Measurements from ENCODE around the gene INHA. TPM values are rescaled to one million over a fixed set of nuclear protein-coding genes. Genes with fewer than 3 reads are reported as not detected.

INHA gene
- total and polyA plus RNA-seq, 2 experiments from 2014 or later = 3.3 to 8.1 TPM

DNA sequence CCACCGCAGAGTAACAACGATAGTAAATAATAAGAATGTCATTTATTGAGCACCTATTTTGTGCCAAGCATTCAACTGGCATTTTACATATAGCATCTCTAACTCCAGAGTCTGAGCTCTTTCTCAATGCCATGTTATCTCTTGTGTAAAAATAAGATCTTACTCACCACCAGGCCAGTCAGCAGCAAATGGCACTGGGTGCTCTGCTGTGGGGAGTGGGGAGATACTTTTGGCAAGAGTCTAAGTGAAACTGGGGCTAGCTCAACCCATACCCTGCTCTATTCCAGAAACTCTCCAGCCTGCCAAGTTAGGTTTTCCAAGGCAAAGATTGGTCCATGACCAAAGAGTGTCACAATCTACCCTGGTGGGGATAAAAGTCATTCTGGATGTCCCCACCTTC, 50.4 kb downstream of the INHA start:
- no peaks in the 10 kb centered on the region for H3K4me1 ChIP-seq (ENCODE audit: insufficient read depth)
- H3K4me3 ChIP-seq = no peak overlapping the region
- no peak overlapping the region for H2AFZ ChIP-seq
- no peaks in the 10 kb centered on the region for H3K36me3 ChIP-seq (replicated peaks; ENCODE audit: insufficient read depth, low read depth)
- H3K79me2 ChIP-seq = no peaks in the 10 kb centered on the region
- WGBS (ENCODE audit: low lambda C conversion rate, missing lambda C conversion rate) = 96% methylated on average over 2 of the region's 2 CpGs
- TF ChIP-seq EZH2phosphoT487 (IDR thresholded peaks at IDR 0.05; ENCODE audit: low read depth, severe bottlenecking, unreplicated experiment) (no peak), EZH2 (IDR thresholded peaks at IDR 0.05; ENCODE audit: borderline replicate concordance) (no peak)
- TF ChIP-seq, protein P1, sequence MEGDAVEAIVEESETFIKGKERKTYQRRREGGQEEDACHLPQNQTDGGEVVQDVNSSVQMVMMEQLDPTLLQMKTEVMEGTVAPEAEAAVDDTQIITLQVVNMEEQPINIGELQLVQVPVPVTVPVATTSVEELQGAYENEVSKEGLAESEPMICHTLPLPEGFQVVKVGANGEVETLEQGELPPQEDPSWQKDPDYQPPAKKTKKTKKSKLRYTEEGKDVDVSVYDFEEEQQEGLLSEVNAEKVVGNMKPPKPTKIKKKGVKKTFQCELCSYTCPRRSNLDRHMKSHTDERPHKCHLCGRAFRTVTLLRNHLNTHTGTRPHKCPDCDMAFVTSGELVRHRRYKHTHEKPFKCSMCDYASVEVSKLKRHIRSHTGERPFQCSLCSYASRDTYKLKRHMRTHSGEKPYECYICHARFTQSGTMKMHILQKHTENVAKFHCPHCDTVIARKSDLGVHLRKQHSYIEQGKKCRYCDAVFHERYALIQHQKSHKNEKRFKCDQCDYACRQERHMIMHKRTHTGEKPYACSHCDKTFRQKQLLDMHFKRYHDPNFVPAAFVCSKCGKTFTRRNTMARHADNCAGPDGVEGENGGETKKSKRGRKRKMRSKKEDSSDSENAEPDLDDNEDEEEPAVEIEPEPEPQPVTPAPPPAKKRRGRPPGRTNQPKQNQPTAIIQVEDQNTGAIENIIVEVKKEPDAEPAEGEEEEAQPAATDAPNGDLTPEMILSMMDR (IDR thresholded peaks at IDR 0.05; ENCODE audit: poor library complexity) = no peak
- no peaks in the 10 kb centered on the region for H4K20me1 ChIP-seq (ENCODE audit: insufficient read depth, poor library complexity, severe bottlenecking)
- no peak for DNase-seq (ENCODE audit: low spot score)
- H3K9me2 ChIP-seq (replicated peaks; ENCODE audit: insufficient read depth) = no peaks in the 10 kb centered on the region
- no peak overlapping the region for H3K4me2 ChIP-seq
- H3K9me3 ChIP-seq (ENCODE audit: low read depth) = no peaks in the 10 kb centered on the region
- no peaks in the 10 kb centered on the region for H3K27me3 ChIP-seq
- H3K27ac ChIP-seq = no peak overlapping the region

DNA sequence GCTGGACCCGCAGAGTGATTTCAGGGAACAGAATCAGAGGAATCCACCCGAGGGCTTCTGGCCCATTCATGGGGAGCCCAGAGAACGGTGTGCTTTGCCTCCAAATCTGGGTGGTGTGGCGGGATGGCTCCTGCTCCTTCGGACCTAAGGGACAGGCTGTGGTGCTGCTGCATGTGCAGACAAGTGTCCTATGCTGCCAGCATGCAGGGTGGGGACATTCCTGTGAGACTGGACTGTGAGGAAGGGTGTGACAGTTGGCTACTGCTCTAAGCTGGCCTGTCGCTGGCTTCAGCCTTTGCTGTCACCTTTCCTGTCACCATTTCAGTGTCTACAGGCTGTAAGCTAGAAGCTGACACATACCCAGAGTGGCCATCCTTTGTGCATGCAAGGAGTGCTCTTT, 52.5 kb downstream of the INHA start:
- Histone ChIP-seq H3K36me3 (replicated peaks; ENCODE audit: insufficient read depth, low read depth) (no peaks in the 10 kb centered on the region), H3K79me2 (no peaks in the 10 kb centered on the region), H3K27me3 (no peaks in the 10 kb centered on the region), H3K27ac (no peak overlapping the region), H4K20me1 (ENCODE audit: insufficient read depth, poor library complexity, severe bottlenecking) (no peaks in the 10 kb centered on the region), H3K4me2 (no peak overlapping the region), H2AFZ (no peak overlapping the region), H3K4me1 (ENCODE audit: insufficient read depth) (peaks cover 7% of the 10 kb centered on the region), H3K9me2 (replicated peaks; ENCODE audit: insufficient read depth) (no peaks in the 10 kb centered on the region), H3K4me3 (no peak overlapping the region), H3K9me3 (ENCODE audit: low read depth) (no peaks in the 10 kb centered on the region)
- 90% methylated on average over 6 of the region's 6 CpGs for WGBS (ENCODE audit: low lambda C conversion rate, missing lambda C conversion rate)
- no peak for TF ChIP-seq EZH2 (IDR thresholded peaks at IDR 0.05; ENCODE audit: borderline replicate concordance)
- no peak for TF ChIP-seq EZH2phosphoT487 (IDR thresholded peaks at IDR 0.05; ENCODE audit: low read depth, severe bottlenecking, unreplicated experiment)
- TF ChIP-seq, protein P1 (IDR thresholded peaks at IDR 0.05; ENCODE audit: poor library complexity) = no peak
- no peak for DNase-seq (ENCODE audit: low spot score)

DNA sequence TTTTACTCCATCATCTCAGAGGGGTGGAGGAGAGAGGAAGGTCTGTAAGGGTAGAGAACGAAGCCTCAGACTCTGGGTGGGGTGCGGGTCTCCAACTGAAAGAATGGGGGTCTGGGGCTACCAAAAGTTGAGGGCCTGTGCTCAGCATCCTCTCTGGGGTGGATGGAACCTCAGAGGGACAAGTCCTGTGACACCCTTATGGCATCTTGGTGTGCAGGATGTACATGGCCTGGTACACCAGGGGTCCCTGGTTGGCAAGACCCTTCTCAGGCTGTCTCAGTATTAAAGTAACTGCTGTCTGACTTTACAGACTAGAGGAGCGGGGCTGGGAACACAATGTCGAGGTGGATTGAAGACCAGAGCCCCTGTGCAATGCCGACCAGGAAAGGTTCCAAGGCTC, 53.1 kb downstream of the INHA start:
- Histone ChIP-seq H4K20me1 (ENCODE audit: insufficient read depth, poor library complexity, severe bottlenecking) (no peaks in the 10 kb centered on the region), H3K27me3 (no peaks in the 10 kb centered on the region), H3K4me3 (no peak overlapping the region), H3K36me3 (replicated peaks; ENCODE audit: insufficient read depth, low read depth) (no peaks in the 10 kb centered on the region), H3K9me2 (replicated peaks; ENCODE audit: insufficient read depth) (no peaks in the 10 kb centered on the region), H3K79me2 (no peaks in the 10 kb centered on the region), H3K9me3 (ENCODE audit: low read depth) (no peaks in the 10 kb centered on the region), H3K4me2 (no peak overlapping the region), H2AFZ (no peak overlapping the region), H3K4me1 (ENCODE audit: insufficient read depth) (peaks cover 7% of the 10 kb centered on the region), H3K27ac (no peak overlapping the region)
- DNase-seq (ENCODE audit: low spot score) = no peak
- no peak for TF ChIP-seq EZH2phosphoT487 (IDR thresholded peaks at IDR 0.05; ENCODE audit: low read depth, severe bottlenecking, unreplicated experiment)
- TF ChIP-seq, protein P1 (IDR thresholded peaks at IDR 0.05; ENCODE audit: poor library complexity) = no peak
- WGBS (ENCODE audit: low lambda C conversion rate, missing lambda C conversion rate) = 96% methylated on average over 5 of the region's 5 CpGs

Small RNA genes within 50 kb of the gene (microRNA-seq; reads per million reads assigned to microRNA genes)
- gene MIR3132 = 3.1 reads per million

Small RNA genes within 50 kb of the gene (small RNA-seq; reads per million reads assigned to genes)
- not detected for gene MIR3132
- not detected for gene RN7SKP213

Other genes starting within 250 kb of the INHA start
- gene RESP18, start 239.6 kb upstream of the INHA start, total RNA-seq = not detected in 2 replicates
- gene RESP18, start 239.6 kb upstream of the INHA start, polyA plus RNA-seq = not detected in 2 replicates
- gene DNPEP, start 184.4 kb upstream of the INHA start, total RNA-seq = 53.5 and 72.0 TPM in 2 replicates
- gene DNPEP, start 184.4 kb upstream of the INHA start, polyA plus RNA-seq = 79.0 and 87.7 TPM in 2 replicates
- 103 and 114 TPM in 2 replicates for gene DES, start 153.9 kb upstream of the INHA start, total RNA-seq
- 58.5 and 60.9 TPM in 2 replicates for gene DES, start 153.9 kb upstream of the INHA start, polyA plus RNA-seq
- gene SPEG, start 137.5 kb upstream of the INHA start, total RNA-seq = 21.1 and 21.6 TPM in 2 replicates
- gene SPEG, start 137.5 kb upstream of the INHA start, polyA plus RNA-seq = 35.8 and 40.0 TPM in 2 replicates
- 51.3 and 76.5 TPM in 2 replicates for gene GMPPA, start 73.4 kb upstream of the INHA start, total RNA-seq
- gene GMPPA, start 73.4 kb upstream of the INHA start, polyA plus RNA-seq = 67.8 and 75.6 TPM in 2 replicates
- gene ASIC4, start 57.8 kb upstream of the INHA start, total RNA-seq = not detected in 2 replicates
- 0.07 TPM in 1 of 2 replicates, not detected in the other for gene ASIC4, start 57.8 kb upstream of the INHA start, polyA plus RNA-seq
- 180 and 193 TPM in 2 replicates for gene CHPF, start 28.5 kb upstream of the INHA start, total RNA-seq
- 315 and 361 TPM in 2 replicates for gene CHPF, start 28.5 kb upstream of the INHA start, polyA plus RNA-seq
- 7.3 and 8.0 TPM in 2 replicates for gene TMEM198, start 28.3 kb upstream of the INHA start, total RNA-seq
- 10.4 and 12.2 TPM in 2 replicates for gene TMEM198, start 28.3 kb upstream of the INHA start, polyA plus RNA-seq
- 72.4 and 84.6 TPM in 2 replicates for gene OBSL1, start 771 bp upstream of the INHA start, total RNA-seq
- 61.0 and 73.7 TPM in 2 replicates for gene OBSL1, start 771 bp upstream of the INHA start, polyA plus RNA-seq
- 16.7 and 18.0 TPM in 2 replicates for gene STK11IP, start 25.5 kb downstream of the INHA start, total RNA-seq
- gene STK11IP, start 25.5 kb downstream of the INHA start, polyA plus RNA-seq = 17.6 and 23.1 TPM in 2 replicates
- 1.8 and 3.0 TPM in 2 replicates for gene SLC4A3, start 55.3 kb downstream of the INHA start, total RNA-seq
- gene SLC4A3, start 55.3 kb downstream of the INHA start, polyA plus RNA-seq = 8.1 and 14.1 TPM in 2 replicates